ENCODE measurements around the gene QPRT.
"Not testable (repeated sequence)": the region's sequence is repeated elsewhere in the genome, so short reads cannot be mapped to it uniquely, and the experiment has no call there.

Gene QPRT

GRCh38 chr16:29714972-29715371, 36.0 kb downstream of the QPRT start:
- Mint-ChIP-seq H3K4me1 (peaks cover 14% of the 10 kb centered on the region), H3K4me3 (no peak overlapping the region), H3K36me3 (ENCODE audit: insufficient read depth) (peaks cover 2% of the 10 kb centered on the region), H3K9me3 (no peaks in the 10 kb centered on the region), H3K27ac (ENCODE audit: low read depth) (no peak overlapping the region), H3K27me3 (no peaks in the 10 kb centered on the region)
- DNase-seq (ENCODE audit: low spot score in 2 of 2): no peak
- no peak for ATAC-seq (replicated peaks; ENCODE audit: extremely low read depth, poor library complexity, severe bottlenecking)

GRCh38 chr16:29717113-29717512, 38.1 kb downstream of the QPRT start:
- DNase-seq (ENCODE audit: low spot score in 2 of 2) (no peak), ATAC-seq (replicated peaks; ENCODE audit: extremely low read depth, poor library complexity, severe bottlenecking) (no peak)
- Mint-ChIP-seq H3K4me3 (no peak overlapping the region), H3K27ac (ENCODE audit: low read depth) (peak overlapping the region; percentile 46), H3K27me3 (no peaks in the 10 kb centered on the region), H3K9me3 (no peaks in the 10 kb centered on the region), H3K36me3 (ENCODE audit: insufficient read depth) (no peaks in the 10 kb centered on the region), H3K4me1 (peaks cover 11% of the 10 kb centered on the region)

- no peaks in the 10 kb centered on the region for H3K27me3 Mint-ChIP-seq
- no peak overlapping the region for H3K4me3 Mint-ChIP-seq
- H3K9me3 Mint-ChIP-seq: no peaks in the 10 kb centered on the region
- ATAC-seq (replicated peaks; ENCODE audit: extremely low read depth, poor library complexity, severe bottlenecking): no peak
- no peak overlapping the region for H3K27ac Mint-ChIP-seq (ENCODE audit: low read depth)
- H3K36me3 Mint-ChIP-seq (ENCODE audit: insufficient read depth): peaks cover 2% of the 10 kb centered on the region
- peaks cover 11% of the 10 kb centered on the region for H3K4me1 Mint-ChIP-seq
- DNase-seq (ENCODE audit: low spot score in 2 of 2): no peak
Measured at GRCh38 chr16:29719063-29719462, 40.1 kb downstream of the QPRT start.

GRCh38 chr16:29720703-29721102, 41.7 kb downstream of the QPRT start:
- no peaks in the 10 kb centered on the region for H3K9me3 Mint-ChIP-seq
- H3K27ac Mint-ChIP-seq (ENCODE audit: low read depth): peak overlapping the region; percentile 36
- DNase-seq (ENCODE audit: low spot score in 2 of 2) (no peak), ATAC-seq (replicated peaks; ENCODE audit: extremely low read depth, poor library complexity, severe bottlenecking) (no peak)
- H3K4me1 Mint-ChIP-seq: peaks cover 11% of the 10 kb centered on the region
- H3K36me3 Mint-ChIP-seq (ENCODE audit: insufficient read depth): peaks cover 2% of the 10 kb centered on the region
- H3K27me3 Mint-ChIP-seq: no peaks in the 10 kb centered on the region
- peak overlapping the region; percentile 10 for H3K4me3 Mint-ChIP-seq

GRCh38 chr16:29721167-29721879, 42.3 kb downstream of the QPRT start:
- ATAC-seq (replicated peaks; ENCODE audit: extremely low read depth, poor library complexity, severe bottlenecking) (peak; percentile 36), DNase-seq (ENCODE audit: low spot score in 2 of 2) (peak in 1 of 2 donors; percentile 21)
- not testable (repeated sequence) for H3K27me3 Mint-ChIP-seq; H3K9me3 Mint-ChIP-seq; H3K36me3 Mint-ChIP-seq (ENCODE audit: insufficient read depth)
- Mint-ChIP-seq H3K4me3 (peak overlapping the region; percentile 10), H3K4me1 (peaks cover 11% of the 10 kb centered on the region), H3K27ac (ENCODE audit: low read depth) (peak overlapping the region; percentile 36)

GRCh38 chr16:29726845-29727377, 47.9 kb downstream of the QPRT start:
- H3K9me3 Mint-ChIP-seq: no peaks in the 10 kb centered on the region
- no peak for DNase-seq (ENCODE audit: low spot score in 2 of 2)
- H3K27ac Mint-ChIP-seq (ENCODE audit: low read depth): no peak overlapping the region
- no peak for ATAC-seq (replicated peaks; ENCODE audit: extremely low read depth, poor library complexity, severe bottlenecking)
- peaks cover 2% of the 10 kb centered on the region for H3K36me3 Mint-ChIP-seq (ENCODE audit: insufficient read depth)
- H3K4me1 Mint-ChIP-seq: peaks cover 8% of the 10 kb centered on the region
- H3K27me3 Mint-ChIP-seq: no peaks in the 10 kb centered on the region
- no peak overlapping the region for H3K4me3 Mint-ChIP-seq

GRCh38 chr16:29727452-29727851, 48.5 kb downstream of the QPRT start:
- DNase-seq (ENCODE audit: low spot score in 2 of 2) (no peak), ATAC-seq (replicated peaks; ENCODE audit: extremely low read depth, poor library complexity, severe bottlenecking) (no peak)
- Mint-ChIP-seq H3K27me3 (no peaks in the 10 kb centered on the region), H3K4me1 (peaks cover 12% of the 10 kb centered on the region), H3K27ac (ENCODE audit: low read depth) (no peak overlapping the region), H3K9me3 (no peaks in the 10 kb centered on the region), H3K36me3 (ENCODE audit: insufficient read depth) (peaks cover 2% of the 10 kb centered on the region), H3K4me3 (no peak overlapping the region)

GRCh38 chr16:29729116-29729521, 50.1 kb downstream of the QPRT start:
- Mint-ChIP-seq H3K27ac (ENCODE audit: low read depth) (no peak overlapping the region), H3K4me1 (peaks cover 13% of the 10 kb centered on the region), H3K9me3 (no peaks in the 10 kb centered on the region), H3K27me3 (no peaks in the 10 kb centered on the region), H3K4me3 (no peak overlapping the region), H3K36me3 (ENCODE audit: insufficient read depth) (peaks cover 1% of the 10 kb centered on the region)
- no peak for ATAC-seq (replicated peaks; ENCODE audit: extremely low read depth, poor library complexity, severe bottlenecking)
- DNase-seq (ENCODE audit: low spot score in 2 of 2): no peak

GRCh38 chr16:29730649-29731048, 51.7 kb downstream of the QPRT start:
- peaks cover 1% of the 10 kb centered on the region for H3K36me3 Mint-ChIP-seq (ENCODE audit: insufficient read depth)
- H3K27ac Mint-ChIP-seq (ENCODE audit: low read depth): no peak overlapping the region
- H3K9me3 Mint-ChIP-seq: no peaks in the 10 kb centered on the region
- no peaks in the 10 kb centered on the region for H3K27me3 Mint-ChIP-seq
- ATAC-seq (replicated peaks; ENCODE audit: extremely low read depth, poor library complexity, severe bottlenecking): no peak
- peaks cover 22% of the 10 kb centered on the region for H3K4me1 Mint-ChIP-seq
- no peak for DNase-seq (ENCODE audit: low spot score in 2 of 2)
- H3K4me3 Mint-ChIP-seq: no peak overlapping the region

- peak; percentile 78 for ATAC-seq (replicated peaks; ENCODE audit: extremely low read depth, poor library complexity, severe bottlenecking)
- peak overlapping the region; percentile 10 for H3K27ac Mint-ChIP-seq (ENCODE audit: low read depth)
- not testable (repeated sequence) for H3K36me3 Mint-ChIP-seq (ENCODE audit: insufficient read depth); H3K9me3 Mint-ChIP-seq; DNase-seq (ENCODE audit: low spot score in 2 of 2); H3K27me3 Mint-ChIP-seq
- H3K4me3 Mint-ChIP-seq: peak overlapping the region; percentile 16
- H3K4me1 Mint-ChIP-seq: peaks cover 36% of the 10 kb centered on the region
Measured at GRCh38 chr16:29731768-29732601, 53.0 kb downstream of the QPRT start.

GRCh38 chr16:29734786-29735185, 55.8 kb downstream of the QPRT start:
- peak overlapping the region; percentile 41 for H3K27ac Mint-ChIP-seq (ENCODE audit: low read depth)
- H3K27me3 Mint-ChIP-seq: no peaks in the 10 kb centered on the region
- peaks cover 16% of the 10 kb centered on the region for H3K36me3 Mint-ChIP-seq (ENCODE audit: insufficient read depth)
- no peak for DNase-seq (ENCODE audit: low spot score in 2 of 2)
- H3K9me3 Mint-ChIP-seq: no peaks in the 10 kb centered on the region
- ATAC-seq (replicated peaks; ENCODE audit: extremely low read depth, poor library complexity, severe bottlenecking): no peak
- peaks cover 61% of the 10 kb centered on the region for H3K4me1 Mint-ChIP-seq
- no peak overlapping the region for H3K4me3 Mint-ChIP-seq

- Mint-ChIP-seq H3K9me3 (no peaks in the 10 kb centered on the region), H3K4me3 (peak overlapping the region; percentile 41), H3K4me1 (peaks cover 70% of the 10 kb centered on the region), H3K27ac (ENCODE audit: low read depth) (peak overlapping the region; percentile 41), H3K36me3 (ENCODE audit: insufficient read depth) (peaks cover 22% of the 10 kb centered on the region), H3K27me3 (no peaks in the 10 kb centered on the region)
- no peak for ATAC-seq (replicated peaks; ENCODE audit: extremely low read depth, poor library complexity, severe bottlenecking)
- no peak for DNase-seq (ENCODE audit: low spot score in 2 of 2)
Measured at GRCh38 chr16:29736112-29736511, 57.1 kb downstream of the QPRT start.

GRCh38 chr16:29736764-29737163, 57.8 kb downstream of the QPRT start:
- H3K27ac Mint-ChIP-seq (ENCODE audit: low read depth): peak overlapping the region; percentile 41
- H3K4me3 Mint-ChIP-seq: peak overlapping the region; percentile 69
- peaks cover 29% of the 10 kb centered on the region for H3K36me3 Mint-ChIP-seq (ENCODE audit: insufficient read depth)
- H3K27me3 Mint-ChIP-seq: no peaks in the 10 kb centered on the region
- no peak for DNase-seq (ENCODE audit: low spot score in 2 of 2)
- ATAC-seq (replicated peaks; ENCODE audit: extremely low read depth, poor library complexity, severe bottlenecking): no peak
- H3K9me3 Mint-ChIP-seq: no peaks in the 10 kb centered on the region
- H3K4me1 Mint-ChIP-seq: peaks cover 73% of the 10 kb centered on the region
